Activated T-cell treated with anti-CD3 and anti-CD28 coated beads for 24 hours (primary cell): ENCODE measurements around the gene FAM177A1.
"Not testable (repeated sequence)": the region's sequence is repeated elsewhere in the genome, so short reads cannot be mapped to it uniquely, and the experiment has no call there.

Experiments used
- DNase-seq: peaks from one replicate; pipeline ENCODE4 v3.0.0-alpha.2; 2020; ENCODE audit warnings: low read depth

The FAM177A1 gene

GRCh38 chr14:35065731-35066130, 19.7 kb downstream of the FAM177A1 start:
- DNase-seq = not testable (repeated sequence)

DNA sequence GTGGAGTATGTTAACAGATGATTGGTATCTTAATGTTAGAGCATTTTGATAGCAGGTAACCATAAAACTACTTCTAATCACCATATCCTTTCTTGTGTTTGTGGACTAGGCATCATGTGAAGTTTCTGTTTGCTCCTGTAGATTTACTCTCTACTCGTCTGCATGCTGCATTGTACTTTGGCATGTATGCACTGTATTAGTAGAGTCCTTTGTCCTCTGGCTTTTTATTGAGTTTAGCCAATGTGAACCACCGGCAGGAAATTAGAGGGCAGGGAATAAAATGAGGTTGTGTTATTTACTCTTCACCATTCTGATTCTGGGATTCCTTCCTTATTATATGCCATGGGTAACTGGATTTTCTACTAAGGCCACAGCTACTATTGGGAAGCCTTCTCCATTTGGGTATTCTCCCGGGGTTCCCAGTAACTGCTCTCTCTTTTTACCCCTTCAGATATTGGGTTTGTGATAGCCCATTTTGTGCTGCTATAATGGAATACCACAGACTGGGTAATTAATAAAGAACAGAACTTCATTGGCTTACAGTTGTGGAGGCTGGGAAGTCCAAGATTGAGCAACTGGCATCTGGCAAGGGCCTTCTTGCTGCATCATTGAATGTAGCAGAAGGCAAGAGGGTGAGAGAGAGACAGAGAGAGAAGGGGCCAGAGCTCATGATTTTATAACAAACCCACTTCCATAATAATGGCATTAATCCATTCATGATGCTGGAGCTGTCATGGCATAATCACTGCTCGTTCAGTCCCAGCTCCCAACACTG, 22.4 kb downstream of the FAM177A1 start:
- no peak for DNase-seq

- no peak for DNase-seq
Measured at GRCh38 chr14:35072226-35072625, 26.2 kb downstream of the FAM177A1 start.

DNA sequence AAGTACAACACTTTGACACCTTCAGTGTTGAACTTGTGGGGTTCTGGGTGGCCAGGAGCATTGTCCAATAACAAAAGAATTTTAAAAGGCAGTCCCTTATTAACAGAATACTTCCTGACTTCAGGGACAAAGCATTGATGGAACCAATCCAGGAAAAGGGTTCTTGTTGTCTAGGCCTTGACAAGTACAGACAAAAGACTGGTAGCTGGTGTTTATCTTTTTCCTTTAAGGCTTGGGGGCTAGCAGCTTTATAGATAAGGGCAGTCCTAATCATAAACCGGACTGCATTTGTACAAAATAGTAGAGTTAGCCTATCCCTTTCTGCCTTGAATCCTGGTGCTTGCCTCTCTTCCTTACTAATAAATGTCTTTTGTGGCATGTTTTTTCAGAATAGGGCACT, 27.4 kb downstream of the FAM177A1 start:
- no peak for DNase-seq

DNA sequence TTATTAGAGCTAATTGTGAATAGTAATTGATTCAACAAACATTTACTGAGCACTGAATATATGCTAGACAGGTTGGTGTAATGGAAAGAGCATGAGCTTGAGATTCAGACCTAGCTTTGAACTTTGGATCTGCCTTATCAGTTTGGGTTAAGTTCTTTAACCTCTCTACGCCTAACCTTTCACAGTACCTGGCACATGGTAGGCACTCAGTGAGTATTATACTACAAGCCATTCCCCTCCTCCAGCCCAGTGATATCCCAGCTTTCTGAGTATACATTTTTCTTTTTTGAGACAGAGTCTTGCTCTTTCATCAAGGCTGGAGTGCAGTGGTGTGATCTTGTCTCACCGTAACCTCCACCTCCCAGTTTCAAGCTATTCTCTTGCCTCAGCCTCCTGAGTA, 32.0 kb downstream of the FAM177A1 start:
- no peak for DNase-seq

DNA sequence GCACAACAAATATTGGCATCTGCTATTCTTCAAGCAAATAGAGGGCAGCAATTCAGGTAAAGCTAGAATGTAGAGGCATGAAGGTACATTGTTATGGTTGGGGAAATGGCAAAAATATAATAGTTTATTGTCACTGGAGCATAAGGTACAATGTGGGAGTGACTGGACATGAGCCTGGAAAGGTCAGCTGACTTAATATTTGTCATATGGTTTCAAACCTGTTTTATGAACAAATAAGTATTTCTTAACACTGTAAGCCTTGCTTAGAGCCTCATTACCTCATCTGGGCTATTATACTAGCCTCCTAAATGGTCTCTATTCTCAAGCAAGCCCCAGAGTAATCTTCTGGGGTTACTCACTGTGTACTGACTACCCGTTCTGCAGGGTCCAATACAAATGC, 33.7 kb downstream of the FAM177A1 start:
- no peak for DNase-seq

DNA sequence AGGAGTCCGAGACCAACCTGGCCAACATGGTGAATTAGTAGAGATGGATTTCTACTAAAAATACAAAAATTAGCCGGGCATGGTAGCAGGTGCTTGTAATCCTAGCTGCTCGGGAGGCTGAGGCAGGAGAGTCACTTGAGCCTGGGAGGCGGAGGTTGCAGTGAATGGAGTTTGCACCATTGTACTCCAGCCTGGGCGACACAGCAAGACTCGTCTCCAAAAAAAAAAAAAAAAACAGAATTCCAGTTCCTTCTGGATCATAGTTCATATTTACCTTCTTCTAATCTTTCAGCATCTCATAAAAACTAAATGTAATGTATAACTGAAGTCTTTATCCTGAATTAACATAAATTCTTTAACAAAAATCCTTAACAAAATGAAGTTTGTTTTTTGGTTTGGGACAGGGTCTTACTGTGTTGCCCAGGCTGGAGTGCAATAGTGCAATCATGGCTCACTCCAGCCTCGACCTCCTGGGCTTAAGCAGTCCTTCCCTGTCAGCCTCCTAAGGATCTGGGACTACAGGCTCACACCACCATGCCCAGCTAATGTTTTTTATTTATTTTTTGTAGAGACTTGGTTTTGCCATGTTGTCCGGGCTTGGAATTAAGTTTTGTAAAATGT, 37.6 kb downstream of the FAM177A1 start:
- DNase-seq = no peak

DNA sequence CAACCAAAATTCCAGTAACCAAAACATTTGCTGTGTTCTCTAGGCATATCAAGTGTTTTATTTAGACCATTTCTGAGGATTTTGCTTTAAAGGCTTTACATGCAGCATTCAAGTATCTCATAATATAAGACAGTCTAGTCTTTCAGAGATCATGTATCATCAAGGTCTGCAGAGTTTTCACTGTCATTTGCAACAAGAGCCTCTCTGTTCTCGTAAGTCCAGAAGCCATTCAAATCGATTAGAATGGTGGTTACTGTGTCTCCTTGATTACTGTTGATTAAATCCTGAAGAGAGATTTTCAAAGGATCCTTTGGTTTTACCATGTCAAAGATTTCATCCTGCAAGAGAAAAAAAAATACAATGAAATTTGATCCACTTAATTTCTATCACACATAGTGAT, 39.4 kb downstream of the FAM177A1 start:
- DNase-seq = no peak

GRCh38 chr14:35088514-35088913, 42.4 kb downstream of the FAM177A1 start:
- DNase-seq = no peak

DNA sequence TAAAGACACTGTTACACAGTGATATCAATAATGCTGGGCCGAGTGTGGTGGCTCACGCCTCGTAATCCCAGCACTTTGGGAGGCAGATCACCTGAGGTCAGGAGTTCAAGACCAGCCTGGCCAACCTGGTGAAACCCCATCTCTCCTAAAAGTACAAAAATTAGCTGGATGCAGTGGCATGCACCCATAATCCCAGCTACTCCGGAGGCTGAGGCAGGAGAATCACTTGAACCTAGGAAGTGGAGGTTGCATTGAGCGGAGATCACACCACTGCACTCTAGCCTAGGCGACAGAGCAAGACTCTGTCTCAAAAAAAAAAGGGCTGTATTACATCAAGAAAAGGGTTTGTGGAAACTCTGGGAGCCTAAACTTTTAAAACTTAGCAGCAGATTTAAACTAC, 48.6 kb downstream of the FAM177A1 start:
- DNase-seq = not testable (repeated sequence)

DNA sequence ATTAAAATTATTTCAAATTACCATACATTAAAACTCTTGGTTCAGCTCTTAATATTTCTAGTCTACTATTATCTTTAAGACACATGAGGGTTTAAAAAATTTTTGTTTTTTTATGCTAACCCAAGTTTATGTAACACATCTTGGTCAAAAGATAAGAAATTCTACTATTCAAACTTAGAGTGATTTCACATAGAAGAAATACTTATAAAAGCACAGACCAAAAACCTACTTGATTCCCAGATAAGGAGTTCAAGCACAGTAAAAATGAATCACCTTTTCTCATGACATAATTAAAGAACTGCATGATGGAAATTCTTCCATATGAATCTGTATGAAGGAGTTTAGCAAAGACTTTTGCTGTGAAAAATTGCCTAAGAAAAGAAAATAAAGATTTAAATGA, 61.8 kb downstream of the FAM177A1 start:
- DNase-seq = no peak

GRCh38 chr14:35112641-35113040, 66.6 kb downstream of the FAM177A1 start:
- DNase-seq = no peak

- no peak for DNase-seq
Measured at GRCh38 chr14:35113308-35113950, 67.4 kb downstream of the FAM177A1 start.

- no peak for DNase-seq
Measured at GRCh38 chr14:35114036-35114435, 68.0 kb downstream of the FAM177A1 start.

GRCh38 chr14:35116242-35116641, 70.2 kb downstream of the FAM177A1 start:
- DNase-seq = no peak

- DNase-seq = no peak
Measured at GRCh38 chr14:35117112-35117511, 71.0 kb downstream of the FAM177A1 start.

DNA sequence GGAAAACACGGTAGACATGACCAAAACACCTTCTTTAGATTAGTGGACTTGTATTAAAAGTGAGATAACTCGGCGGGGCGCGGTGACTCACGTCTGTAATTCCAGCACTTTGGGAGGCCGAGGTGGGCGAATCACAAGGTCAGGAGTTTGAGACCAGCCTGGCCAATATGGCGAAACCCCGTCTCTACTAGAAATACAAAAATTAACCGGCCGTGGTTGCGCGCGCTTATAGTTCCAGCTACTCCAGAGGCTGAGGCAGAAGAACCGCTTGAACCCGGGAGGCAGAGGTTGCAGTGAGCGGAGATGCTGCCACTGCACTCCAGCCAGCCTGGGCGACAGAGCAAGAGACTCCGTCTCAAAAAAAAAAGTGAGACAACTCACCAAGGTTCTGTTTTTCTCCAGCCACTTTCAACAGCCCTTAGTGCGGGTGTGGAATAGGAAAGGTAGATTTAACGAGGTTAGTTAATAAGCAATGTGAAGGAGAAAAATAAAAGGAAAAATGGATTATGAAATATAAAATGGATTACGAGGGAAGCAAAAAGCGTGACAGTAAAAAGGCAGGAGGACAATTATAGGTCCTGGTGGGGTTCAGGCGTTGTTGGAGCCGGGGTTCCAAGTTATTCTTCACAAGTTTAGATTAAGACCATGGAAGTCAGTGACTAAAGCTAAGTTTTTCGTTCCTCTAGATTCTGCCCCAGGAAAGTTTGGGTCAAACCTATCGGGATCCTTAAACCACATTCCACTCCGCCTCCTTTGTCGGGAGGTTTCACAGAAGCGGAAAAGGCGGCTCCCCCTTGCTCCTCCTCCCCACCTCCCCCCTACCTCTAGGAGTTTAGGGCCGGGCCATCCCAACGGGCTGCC, 75.2 kb downstream of the FAM177A1 start:
- no peak for DNase-seq

DNA sequence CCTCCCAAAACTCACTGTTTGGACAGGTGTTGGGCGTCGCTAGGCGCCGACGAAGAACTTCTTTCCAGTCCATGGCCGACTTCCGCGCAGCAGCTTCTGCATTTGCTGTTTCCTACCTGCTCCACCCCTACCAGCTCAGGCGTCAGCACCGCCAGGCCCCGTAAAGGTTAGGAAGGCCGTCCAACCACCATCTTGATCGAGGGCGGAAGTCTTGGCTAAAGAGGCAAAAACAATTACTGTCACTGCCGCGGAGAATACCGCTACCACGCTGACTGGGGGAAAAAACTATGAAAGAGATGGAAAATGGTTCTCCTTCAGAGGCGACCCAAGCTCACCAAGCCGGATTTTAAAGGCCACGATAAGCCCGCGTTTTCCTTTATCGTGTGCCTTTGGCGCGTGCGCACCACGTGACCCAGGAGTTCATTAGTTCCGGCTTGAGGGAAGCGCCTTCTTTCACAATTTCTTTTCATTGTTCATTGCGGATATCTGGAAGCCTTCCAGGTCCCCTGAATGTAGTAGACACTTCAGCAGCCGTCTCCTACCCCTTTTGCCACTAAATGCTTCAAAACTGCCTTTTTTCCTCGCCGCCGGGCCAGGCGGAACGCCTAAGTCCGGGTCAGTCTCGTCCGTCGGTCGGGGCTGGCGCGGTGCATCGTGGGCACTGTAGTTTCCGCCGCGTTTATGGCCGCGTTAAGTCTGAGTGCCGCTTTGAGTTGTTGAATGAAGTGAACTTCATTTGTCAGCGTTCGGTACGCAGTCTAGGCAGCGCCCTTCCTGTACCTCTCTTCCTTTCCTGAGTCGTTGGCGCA, 76.0 kb downstream of the FAM177A1 start, which contains the start of the genes PPP2R3C and PRORP:
TSS of gene PPP2R3C (minus strand) at position 104 of the 809 bp plus-strand sequence. CDS start at position 73, 31 bp downstream.
TSS of gene PRORP (plus strand) at position 666 of the 809 bp plus-strand sequence. CDS start 694 bp downstream, outside the sequence.
- peak; percentile 79 for DNase-seq

DNA sequence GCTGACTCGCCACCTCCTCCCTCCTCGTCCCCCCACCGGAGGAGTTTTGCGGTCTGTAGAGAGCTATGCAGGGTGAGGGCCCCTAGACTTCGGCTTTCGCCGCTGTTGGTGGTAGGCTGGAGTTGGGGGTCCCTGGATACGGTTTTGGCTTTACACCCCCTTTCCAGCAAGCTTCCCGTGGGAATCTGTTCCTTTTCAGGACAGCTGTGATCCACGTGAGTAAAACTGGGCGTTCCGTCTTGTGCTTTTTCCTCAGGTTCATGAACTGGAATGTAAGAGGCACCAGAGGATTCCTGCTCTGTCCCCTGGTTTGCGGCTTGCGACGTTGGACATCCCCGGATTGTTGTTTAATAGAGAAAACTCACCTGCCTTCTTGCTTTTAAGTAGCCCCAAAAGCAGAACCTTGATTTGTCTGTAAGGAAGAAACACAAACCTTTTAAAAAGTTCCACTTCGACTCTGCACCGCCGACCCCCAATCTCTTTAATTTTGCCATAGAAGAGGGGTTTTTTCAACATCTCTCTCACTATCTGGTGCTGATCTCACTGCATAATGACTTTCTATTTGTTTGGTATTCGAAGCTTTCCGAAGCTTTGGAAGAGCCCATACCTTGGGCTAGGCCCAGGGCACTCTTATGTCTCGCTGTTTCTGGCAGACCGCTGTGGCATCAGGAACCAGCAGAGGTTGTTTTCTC, 76.8 kb downstream of the FAM177A1 start:
- DNase-seq = no peak

DNA sequence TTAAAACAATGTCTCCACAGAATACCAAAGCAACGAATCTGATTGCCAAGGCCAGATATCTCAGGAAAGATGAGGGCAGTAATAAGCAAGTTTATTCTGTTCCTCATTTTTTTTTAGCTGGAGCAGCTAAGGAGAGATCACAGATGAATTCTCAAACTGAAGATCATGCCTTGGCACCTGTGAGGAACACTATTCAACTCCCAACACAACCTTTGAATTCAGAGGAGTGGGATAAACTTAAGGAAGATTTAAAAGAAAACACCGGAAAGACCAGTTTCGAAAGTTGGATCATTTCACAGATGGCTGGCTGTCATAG, 77.3 kb downstream of the FAM177A1 start:
- DNase-seq = no peak

GRCh38 chr14:35124127-35124526, 78.1 kb downstream of the FAM177A1 start:
- no peak for DNase-seq
